Loucy (cell line): ENCODE results near the gene PNMA6A.

Experiments used
- CTCF ChIP-seq: fragments of 200-600 bp; sonication (generic); conservative IDR thresholded peaks from 2 replicates; pipeline ENCODE4 v1.5.1; 2014; ENCODE audit warnings: mild to moderate bottlenecking, antibody characterized with exemption, low read length
- EZH2phosphoT487 ChIP-seq: fragments of 200-600 bp; IDR thresholded peaks from 2 replicates; pipeline ENCODE4 v1.6.1; 2018; ENCODE audit warnings: antibody characterized with exemption, mild to moderate bottlenecking, moderate library complexity, borderline replicate concordance

- TF ChIP-seq CTCF: no peak
- no peak for TF ChIP-seq EZH2phosphoT487
These were observed 12.2 kb upstream of the PNMA6A start for GRCh38 chrX:153060095-153060445.
